ENCODE results near the gene CYBC1. TPM values are rescaled to one million over a fixed set of nuclear protein-coding genes. Genes with fewer than 3 reads are reported as not detected.
A peak's percentile ranks its signal among the peaks of the same experiment; 100 is the strongest.

Gene CYBC1
- total RNA-seq, 1 experiment from 2014 or later: 92.4 TPM

DNA sequence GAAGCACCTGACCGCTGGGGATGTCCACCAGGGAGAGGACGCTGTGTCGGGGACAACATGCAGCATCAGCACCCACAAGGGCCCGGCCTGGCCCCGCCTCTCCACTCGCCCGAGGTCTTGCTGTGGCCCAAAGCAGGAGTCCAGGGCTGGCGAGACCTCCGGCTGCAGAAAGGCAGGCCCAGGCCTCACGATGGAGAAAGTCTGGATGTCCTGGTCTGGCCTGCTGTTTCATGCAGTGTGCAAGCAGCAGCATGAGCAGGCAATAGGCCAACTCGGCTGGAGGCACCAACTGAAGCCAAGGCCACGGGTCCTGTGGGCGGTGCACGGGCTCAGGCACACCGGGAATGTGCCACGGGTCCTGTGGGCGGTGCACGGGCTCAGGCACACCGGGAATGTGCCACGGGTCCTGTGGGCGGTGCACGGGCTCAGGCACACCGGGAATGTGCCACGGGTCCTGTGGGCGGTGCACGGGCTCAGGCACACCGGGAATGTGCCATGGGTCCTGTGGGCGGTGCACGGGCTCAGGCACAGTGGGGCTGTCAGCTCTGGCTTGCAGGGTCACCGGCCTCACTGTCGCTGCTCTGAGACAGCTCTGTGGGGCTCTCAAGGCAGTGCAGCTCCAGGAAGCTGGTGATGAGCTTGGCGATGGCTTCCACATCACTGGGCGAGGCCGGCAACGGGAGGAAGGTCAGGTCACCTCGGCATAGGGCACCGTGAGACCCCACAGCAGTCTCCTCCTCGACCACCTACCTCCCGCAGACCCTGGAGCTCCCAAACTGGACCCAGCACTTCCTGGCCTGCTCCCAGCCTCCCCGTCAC, 6.9 kb downstream of the CYBC1 start:
- peaks cover 9% of the 10 kb centered on the region for H3K79me2 ChIP-seq (ENCODE audit: low read length)

DNA sequence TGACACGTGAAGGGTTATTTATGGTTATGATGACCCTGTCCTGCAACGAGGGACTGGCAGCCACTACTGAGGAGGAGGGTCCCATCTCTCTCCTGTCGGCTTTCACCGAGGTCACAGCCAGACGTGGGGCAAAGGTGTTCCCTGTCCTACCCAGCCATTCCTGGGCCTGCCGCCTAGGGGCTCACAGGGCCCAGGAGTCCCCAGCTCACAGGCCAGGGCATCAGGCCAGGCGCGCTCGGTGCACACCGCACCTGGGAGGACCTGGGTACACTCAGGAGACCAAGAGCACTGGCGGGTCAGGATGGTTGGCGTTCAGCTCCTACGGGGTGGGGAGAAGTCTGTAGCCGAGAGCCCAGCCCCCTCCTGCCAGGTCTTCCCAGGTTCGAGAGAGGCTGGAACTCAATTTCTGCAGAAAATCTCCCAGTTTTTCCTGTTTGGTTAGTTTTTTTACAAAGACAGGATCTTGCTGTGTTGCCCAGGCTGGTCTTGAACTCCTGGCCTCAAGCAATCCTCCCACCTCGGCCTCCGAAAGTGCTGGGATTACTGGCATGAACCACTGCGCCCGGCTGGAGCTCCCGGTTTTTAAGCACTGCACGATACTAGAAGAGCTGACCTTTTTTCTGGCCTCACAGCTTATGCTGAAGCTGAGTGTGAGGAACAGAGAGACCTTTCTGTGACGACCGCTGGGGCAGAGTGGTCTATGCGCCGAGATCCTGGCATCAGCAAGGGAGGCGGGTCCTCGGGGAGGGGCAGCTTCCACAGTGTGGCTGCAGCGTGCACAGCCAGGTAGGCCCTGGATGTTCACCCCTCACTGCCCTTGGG, 7.7 kb downstream of the CYBC1 start:
- H3K9me2 ChIP-seq (replicated peaks; ENCODE audit: insufficient read depth, low read length): no peaks in the 10 kb centered on the region
- H3K27ac ChIP-seq (ENCODE audit: low read length): no peak overlapping the region
- H2AFZ ChIP-seq (ENCODE audit: low read length): no peak overlapping the region
- H3K4me3 ChIP-seq (ENCODE audit: low read length): no peak overlapping the region
- peaks cover 11% of the 10 kb centered on the region for H3K36me3 ChIP-seq (ENCODE audit: insufficient read depth, low read length)
- H3K4me2 ChIP-seq (ENCODE audit: low read depth, low read length, poor library complexity, severe bottlenecking): no peak overlapping the region
- no peak for DNase-seq
- H3K9me3 ChIP-seq (ENCODE audit: low read length): no peaks in the 10 kb centered on the region
- H3K27me3 ChIP-seq (ENCODE audit: low read length): no peaks in the 10 kb centered on the region
- H3K79me2 ChIP-seq (ENCODE audit: low read length): peaks cover 5% of the 10 kb centered on the region
- H4K20me1 ChIP-seq (ENCODE audit: insufficient read depth, low read depth, low read length): peaks cover 14% of the 10 kb centered on the region
- no peak overlapping the region for H3K9ac ChIP-seq (ENCODE audit: low read length)
- H3K4me1 ChIP-seq (ENCODE audit: low read length): peaks cover 9% of the 10 kb centered on the region

More for the DNA sequence above, 6.9 kb downstream of the CYBC1 start:
- Histone ChIP-seq H3K9ac (ENCODE audit: low read length) (no peak overlapping the region), H3K9me3 (ENCODE audit: low read length) (no peaks in the 10 kb centered on the region), H3K4me2 (ENCODE audit: low read depth, low read length, poor library complexity, severe bottlenecking) (no peak overlapping the region), H3K4me3 (ENCODE audit: low read length) (no peak overlapping the region), H3K36me3 (ENCODE audit: insufficient read depth, low read length) (peaks cover 14% of the 10 kb centered on the region), H3K9me2 (replicated peaks; ENCODE audit: insufficient read depth, low read length) (no peaks in the 10 kb centered on the region), H3K27me3 (ENCODE audit: low read length) (no peaks in the 10 kb centered on the region), H3K4me1 (ENCODE audit: low read length) (peaks cover 11% of the 10 kb centered on the region), H3K27ac (ENCODE audit: low read length) (no peak overlapping the region), H4K20me1 (ENCODE audit: insufficient read depth, low read depth, low read length) (peaks cover 18% of the 10 kb centered on the region), H2AFZ (ENCODE audit: low read length) (no peak overlapping the region)
- no peak for DNase-seq

DNA sequence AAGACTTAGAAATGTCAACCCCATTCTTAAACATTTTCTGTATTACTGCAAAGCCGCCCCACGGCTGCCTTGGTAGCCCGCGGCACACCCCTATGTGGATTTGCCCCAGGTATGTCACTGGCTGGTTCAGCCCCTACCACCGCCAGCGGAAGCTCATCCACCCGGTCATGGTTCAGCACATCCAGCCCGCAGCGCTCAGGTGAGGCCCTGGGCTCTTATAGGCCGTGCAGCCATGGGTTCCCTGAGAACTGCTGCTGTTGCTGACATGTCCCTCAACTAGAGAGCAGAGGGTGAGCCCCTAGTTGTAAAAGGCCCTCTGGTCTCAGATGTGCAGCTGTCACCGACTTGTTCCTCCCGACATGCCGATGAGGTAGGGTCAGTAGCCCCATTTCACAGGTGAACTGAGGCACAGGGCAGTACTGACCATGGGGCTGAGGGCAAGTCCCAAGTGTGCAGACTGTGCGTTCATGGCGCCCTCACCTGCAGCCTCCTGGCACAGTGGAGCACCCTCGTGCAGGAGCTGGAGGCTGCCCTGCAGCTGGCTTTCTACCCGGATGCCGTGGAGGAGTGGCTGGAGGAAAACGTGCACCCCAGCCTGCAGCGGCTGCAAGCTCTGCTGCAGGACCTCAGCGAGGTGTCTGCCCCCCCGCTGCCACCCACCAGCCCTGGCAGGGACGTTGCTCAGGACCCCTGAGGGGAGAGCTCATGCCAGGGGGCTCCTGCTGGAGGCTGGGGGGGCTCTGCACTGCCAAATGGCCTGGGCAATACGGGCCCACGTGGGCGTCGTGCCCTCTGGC, 8.7 kb downstream of the CYBC1 start:
- Histone ChIP-seq H3K4me2 (ENCODE audit: low read depth, low read length, poor library complexity, severe bottlenecking) (no peak overlapping the region), H3K9me3 (ENCODE audit: low read length) (no peaks in the 10 kb centered on the region), H3K27me3 (ENCODE audit: low read length) (no peaks in the 10 kb centered on the region), H3K9me2 (replicated peaks; ENCODE audit: insufficient read depth, low read length) (no peaks in the 10 kb centered on the region), H4K20me1 (ENCODE audit: insufficient read depth, low read depth, low read length) (peaks cover 11% of the 10 kb centered on the region), H2AFZ (ENCODE audit: low read length) (no peak overlapping the region), H3K27ac (ENCODE audit: low read length) (no peak overlapping the region), H3K4me3 (ENCODE audit: low read length) (no peak overlapping the region), H3K9ac (ENCODE audit: low read length) (no peak overlapping the region), H3K4me1 (ENCODE audit: low read length) (peaks cover 6% of the 10 kb centered on the region), H3K36me3 (ENCODE audit: insufficient read depth, low read length) (peaks cover 8% of the 10 kb centered on the region), H3K79me2 (ENCODE audit: low read length) (no peaks in the 10 kb centered on the region)
- DNase-seq: peak; percentile 55

DNA sequence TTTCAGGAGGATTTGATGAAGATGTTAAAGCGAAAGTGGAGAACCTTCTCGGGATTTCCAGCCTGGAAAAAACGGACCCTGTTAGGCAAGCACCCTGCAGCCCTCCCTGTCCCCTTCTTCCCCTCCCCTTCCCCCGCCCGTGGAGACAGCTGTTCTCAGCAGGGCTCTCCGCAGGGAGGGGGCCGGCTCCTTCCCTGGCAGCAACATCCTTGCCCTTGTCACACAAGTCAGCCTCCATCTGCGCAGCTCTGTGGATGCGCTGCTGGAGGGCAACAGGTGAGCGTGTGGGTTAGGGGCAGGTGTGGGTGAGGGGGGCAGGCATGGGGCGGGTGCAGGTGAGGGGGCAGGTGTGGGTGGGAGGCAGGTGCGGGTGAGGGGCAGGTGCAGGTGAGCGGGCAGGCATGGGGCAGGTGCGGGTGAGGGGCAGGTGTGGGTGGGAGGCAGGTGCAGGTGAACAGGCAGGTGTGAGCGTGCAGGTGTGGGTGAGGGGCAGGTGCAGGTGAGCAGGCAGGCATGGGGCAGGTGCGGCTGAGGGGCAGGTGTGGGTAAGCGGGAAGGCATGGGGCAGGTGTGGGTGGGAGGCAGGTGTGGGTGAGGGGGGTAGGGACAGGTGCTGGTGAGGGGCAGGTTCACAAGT, 9.4 kb downstream of the CYBC1 start:
- H3K27me3 ChIP-seq (ENCODE audit: low read length): no peaks in the 10 kb centered on the region

DNA sequence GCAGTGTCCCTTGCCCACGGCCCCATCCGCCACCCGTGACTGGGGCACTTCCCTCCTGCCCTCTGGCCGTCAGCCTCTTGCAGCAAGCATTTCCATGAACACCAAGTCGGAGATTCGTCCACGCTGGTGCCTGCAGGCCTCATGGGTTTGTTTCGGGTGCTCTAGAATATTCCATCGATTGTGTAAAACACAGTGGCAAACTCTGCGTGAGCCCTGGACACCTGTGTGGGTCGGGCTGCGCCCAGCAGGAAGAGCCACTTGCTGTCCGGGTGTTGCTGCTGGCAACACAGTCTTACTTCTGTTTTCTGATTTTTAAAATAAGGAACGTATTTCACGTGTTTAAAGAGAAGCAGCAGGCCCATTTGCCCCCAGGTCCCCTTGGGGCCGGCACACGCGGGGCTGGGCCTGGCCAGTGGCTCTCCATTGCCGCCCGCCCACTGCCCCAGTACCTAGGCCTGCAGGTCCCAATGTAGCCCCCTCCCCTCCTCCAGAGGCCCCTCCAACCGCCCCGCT, 10.0 kb downstream of the CYBC1 start:
- H3K9me3 ChIP-seq (ENCODE audit: low read length): no peaks in the 10 kb centered on the region
- H2AFZ ChIP-seq (ENCODE audit: low read length): no peak overlapping the region
- peaks cover 6% of the 10 kb centered on the region for H3K4me1 ChIP-seq (ENCODE audit: low read length)
- H4K20me1 ChIP-seq (ENCODE audit: insufficient read depth, low read depth, low read length): peaks cover 11% of the 10 kb centered on the region
- H3K27ac ChIP-seq (ENCODE audit: low read length): peak overlapping the region; percentile 61
- DNase-seq: peak; percentile 49
- no peak overlapping the region for H3K9ac ChIP-seq (ENCODE audit: low read length)
- no peaks in the 10 kb centered on the region for H3K9me2 ChIP-seq (replicated peaks; ENCODE audit: insufficient read depth, low read length)
- H3K36me3 ChIP-seq (ENCODE audit: insufficient read depth, low read length): peaks cover 8% of the 10 kb centered on the region
- no peak overlapping the region for H3K4me3 ChIP-seq (ENCODE audit: low read length)
- no peak overlapping the region for H3K4me2 ChIP-seq (ENCODE audit: low read depth, low read length, poor library complexity, severe bottlenecking)
- H3K79me2 ChIP-seq (ENCODE audit: low read length): no peaks in the 10 kb centered on the region
- no peaks in the 10 kb centered on the region for H3K27me3 ChIP-seq (ENCODE audit: low read length)

More for the DNA sequence above, 9.4 kb downstream of the CYBC1 start:
- H3K9me3 ChIP-seq (ENCODE audit: low read length): no peaks in the 10 kb centered on the region
- no peak overlapping the region for H2AFZ ChIP-seq (ENCODE audit: low read length)
- no peaks in the 10 kb centered on the region for H3K79me2 ChIP-seq (ENCODE audit: low read length)
- H3K4me3 ChIP-seq (ENCODE audit: low read length): no peak overlapping the region
- H3K36me3 ChIP-seq (ENCODE audit: insufficient read depth, low read length): peaks cover 8% of the 10 kb centered on the region
- peaks cover 6% of the 10 kb centered on the region for H3K4me1 ChIP-seq (ENCODE audit: low read length)
- H3K9ac ChIP-seq (ENCODE audit: low read length): no peak overlapping the region
- H4K20me1 ChIP-seq (ENCODE audit: insufficient read depth, low read depth, low read length): peaks cover 11% of the 10 kb centered on the region
- H3K27ac ChIP-seq (ENCODE audit: low read length): peak overlapping the region; percentile 61
- DNase-seq: peak; percentile 47
- H3K4me2 ChIP-seq (ENCODE audit: low read depth, low read length, poor library complexity, severe bottlenecking): no peak overlapping the region
- no peaks in the 10 kb centered on the region for H3K9me2 ChIP-seq (replicated peaks; ENCODE audit: insufficient read depth, low read length)

DNA sequence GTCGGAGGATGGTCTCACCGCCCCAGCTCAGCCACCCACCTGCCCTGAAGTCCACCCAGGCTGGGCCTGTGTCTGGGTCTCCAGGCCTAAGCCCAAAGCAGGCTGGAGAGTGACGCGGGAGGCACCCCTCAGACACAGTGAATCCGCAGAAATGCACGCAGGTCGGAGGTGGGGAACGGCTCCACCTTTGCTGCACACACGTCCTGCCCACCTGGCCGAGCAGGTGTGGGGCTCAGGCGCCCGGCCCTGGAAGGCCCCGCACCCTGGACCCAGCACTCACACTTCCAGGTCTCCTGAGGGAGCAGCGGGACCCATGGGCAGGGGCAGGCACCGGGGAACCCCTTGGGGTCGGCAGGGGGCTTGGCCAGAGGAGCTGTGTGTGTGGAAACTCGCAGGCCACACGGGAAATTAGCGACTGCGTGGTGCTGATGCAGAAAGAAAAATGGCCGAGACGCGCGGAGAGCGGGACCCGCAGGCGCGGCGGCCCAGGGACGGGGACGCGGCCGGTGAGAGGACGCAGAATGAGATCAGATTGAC, 10.7 kb downstream of the CYBC1 start:
- Histone ChIP-seq H3K9me2 (replicated peaks; ENCODE audit: insufficient read depth, low read length) (no peaks in the 10 kb centered on the region), H3K79me2 (ENCODE audit: low read length) (no peaks in the 10 kb centered on the region), H3K4me2 (ENCODE audit: low read depth, low read length, poor library complexity, severe bottlenecking) (no peak overlapping the region)

DNA sequence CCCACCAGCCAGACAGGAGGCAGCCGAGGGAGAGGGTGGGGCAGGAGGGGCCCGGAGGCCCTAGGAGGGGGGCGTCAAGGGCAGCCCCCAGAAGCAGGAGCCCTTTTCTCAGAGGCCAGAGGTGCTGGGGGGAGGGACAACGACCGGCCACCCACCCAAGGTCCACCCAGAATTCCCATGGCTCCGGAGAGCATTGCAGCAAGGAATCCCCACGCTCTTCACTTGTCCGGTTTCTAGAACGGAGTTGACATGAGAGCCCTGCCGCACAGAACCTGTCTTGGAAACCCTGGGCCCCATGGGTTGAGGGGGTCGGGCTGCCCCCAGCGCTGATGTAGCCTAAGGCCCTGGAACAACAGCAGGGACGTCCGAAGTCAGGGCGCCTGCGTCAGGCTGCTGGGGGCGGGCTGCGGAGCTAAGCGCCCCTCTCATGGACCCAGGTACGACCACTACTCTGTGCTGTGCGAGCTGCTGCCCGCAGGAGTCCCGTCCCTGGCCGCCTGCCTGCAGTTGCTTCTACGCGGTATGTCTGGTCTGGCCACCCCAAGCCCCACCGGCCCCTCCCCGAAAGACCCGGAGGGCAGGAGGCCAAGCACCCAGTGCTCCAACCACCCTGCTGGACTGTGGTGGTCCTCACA, 11.2 kb downstream of the CYBC1 start:
- Histone ChIP-seq H3K9me3 (ENCODE audit: low read length) (no peaks in the 10 kb centered on the region), H3K27ac (ENCODE audit: low read length) (no peak overlapping the region), H3K4me3 (ENCODE audit: low read length) (no peak overlapping the region), H3K9ac (ENCODE audit: low read length) (no peak overlapping the region), H3K36me3 (ENCODE audit: insufficient read depth, low read length) (peaks cover 8% of the 10 kb centered on the region; the same call in 1 of the 2 replicates), H3K4me1 (ENCODE audit: low read length) (peaks cover 10% of the 10 kb centered on the region), H3K27me3 (ENCODE audit: low read length) (no peaks in the 10 kb centered on the region), H3K79me2 (ENCODE audit: low read length) (no peaks in the 10 kb centered on the region), H4K20me1 (ENCODE audit: insufficient read depth, low read depth, low read length) (peaks cover 7% of the 10 kb centered on the region; the same call in 1 of the 2 replicates), H2AFZ (ENCODE audit: low read length) (no peak overlapping the region), H3K4me2 (ENCODE audit: low read depth, low read length, poor library complexity, severe bottlenecking) (no peak overlapping the region), H3K9me2 (replicated peaks; ENCODE audit: insufficient read depth, low read length) (no peaks in the 10 kb centered on the region)
- DNase-seq: no peak

More for the DNA sequence above, 10.7 kb downstream of the CYBC1 start:
- Histone ChIP-seq H4K20me1 (ENCODE audit: insufficient read depth, low read depth, low read length) (peaks cover 11% of the 10 kb centered on the region), H2AFZ (ENCODE audit: low read length) (no peak overlapping the region), H3K9ac (ENCODE audit: low read length) (no peak overlapping the region), H3K9me3 (ENCODE audit: low read length) (no peaks in the 10 kb centered on the region), H3K36me3 (ENCODE audit: insufficient read depth, low read length) (peaks cover 8% of the 10 kb centered on the region), H3K27ac (ENCODE audit: low read length) (no peak overlapping the region), H3K4me1 (ENCODE audit: low read length) (peaks cover 6% of the 10 kb centered on the region), H3K27me3 (ENCODE audit: low read length) (no peaks in the 10 kb centered on the region), H3K4me3 (ENCODE audit: low read length) (no peak overlapping the region)
- DNase-seq: no peak
